ENCODE results near the gene CCDC152.

Gene CCDC152, protein sequence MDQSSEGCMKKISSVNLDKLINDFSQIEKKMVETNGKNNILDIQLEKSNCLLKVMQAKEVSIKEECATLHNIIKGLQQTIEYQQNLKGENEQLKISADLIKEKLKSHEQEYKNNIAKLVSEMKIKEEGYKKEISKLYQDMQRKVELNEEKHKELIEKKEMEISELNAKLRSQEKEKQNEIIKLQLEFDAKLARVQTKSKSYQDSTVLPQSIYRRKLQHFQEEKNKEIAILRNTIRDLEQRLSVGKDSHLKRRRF

DNA sequence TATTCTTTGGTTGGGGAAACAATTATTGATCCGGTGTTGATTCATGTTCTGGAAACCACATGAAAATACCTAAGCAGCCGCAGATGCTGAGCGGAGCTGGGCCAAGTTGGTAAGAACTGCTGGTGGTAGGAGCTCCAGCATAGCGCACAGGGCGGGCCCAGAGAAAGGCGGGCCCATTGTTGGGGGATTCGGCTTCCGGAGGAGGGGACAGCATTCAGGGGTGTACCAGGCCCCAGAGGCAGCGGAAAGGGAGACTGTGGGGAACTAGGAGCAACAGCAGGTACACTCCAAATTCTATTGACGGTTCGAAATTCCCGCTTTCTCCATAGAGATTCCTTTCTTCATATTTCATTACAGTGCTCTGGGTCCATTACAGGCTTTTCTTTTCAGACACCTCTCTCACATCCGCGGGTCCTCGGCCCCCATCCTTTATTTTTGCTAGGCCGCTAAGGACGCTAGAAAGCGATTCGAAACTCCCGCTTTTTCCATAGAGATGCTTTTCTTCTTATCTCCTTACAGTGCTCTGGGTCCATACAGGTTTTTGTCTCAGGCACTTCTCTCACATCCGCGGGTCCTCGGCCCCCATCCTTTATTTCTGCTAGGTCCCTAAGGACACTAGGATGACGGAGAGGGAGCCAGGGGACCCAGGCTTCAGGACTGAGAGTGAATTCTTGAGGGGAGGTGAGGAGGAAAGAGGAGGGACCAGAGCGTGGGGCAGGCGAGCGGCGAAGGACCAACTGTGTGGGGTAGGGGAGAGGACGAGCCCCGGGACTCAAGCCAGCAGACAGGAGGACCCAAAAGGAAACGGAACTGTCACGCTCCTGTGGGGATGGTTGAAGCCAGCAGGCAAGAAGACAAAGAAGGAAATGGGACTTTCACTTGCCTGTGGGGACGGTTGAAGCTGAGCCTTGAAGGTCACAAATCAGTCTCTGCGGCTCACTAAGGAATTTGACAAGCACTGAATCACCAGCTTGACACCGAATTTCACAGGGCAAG lies at the start of gene CCDC152:
Gene CCDC152, plus strand, starts transcription at position 213 of the 996 bp plus-strand sequence. CDS start 2,304 bp downstream, outside the sequence.
- no peak for TF ChIP-seq TCF12 (IDR thresholded peaks at IDR 0.05; ENCODE audit: low read depth)
- TF ChIP-seq TEAD4 (IDR thresholded peaks at IDR 0.05): no peak
- TF ChIP-seq, protein P1, sequence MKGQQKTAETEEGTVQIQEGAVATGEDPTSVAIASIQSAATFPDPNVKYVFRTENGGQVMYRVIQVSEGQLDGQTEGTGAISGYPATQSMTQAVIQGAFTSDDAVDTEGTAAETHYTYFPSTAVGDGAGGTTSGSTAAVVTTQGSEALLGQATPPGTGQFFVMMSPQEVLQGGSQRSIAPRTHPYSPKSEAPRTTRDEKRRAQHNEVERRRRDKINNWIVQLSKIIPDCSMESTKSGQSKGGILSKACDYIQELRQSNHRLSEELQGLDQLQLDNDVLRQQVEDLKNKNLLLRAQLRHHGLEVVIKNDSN (IDR thresholded peaks at IDR 0.05): no peak
- no peak for TF ChIP-seq ZBTB7A (IDR thresholded peaks at IDR 0.05; ENCODE audit: low read depth)
- no peak for TF ChIP-seq CREB1 (IDR thresholded peaks at IDR 0.05; ENCODE audit: low read depth)
- TF ChIP-seq, protein P2, sequence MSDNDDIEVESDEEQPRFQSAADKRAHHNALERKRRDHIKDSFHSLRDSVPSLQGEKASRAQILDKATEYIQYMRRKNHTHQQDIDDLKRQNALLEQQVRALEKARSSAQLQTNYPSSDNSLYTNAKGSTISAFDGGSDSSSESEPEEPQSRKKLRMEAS (IDR thresholded peaks at IDR 0.05): no peak
- TF ChIP-seq RAD21 (IDR thresholded peaks at IDR 0.05; ENCODE audit: low read depth): no peak
- TF ChIP-seq EP300 (IDR thresholded peaks at IDR 0.05; ENCODE audit: borderline replicate concordance): no peak

DNA sequence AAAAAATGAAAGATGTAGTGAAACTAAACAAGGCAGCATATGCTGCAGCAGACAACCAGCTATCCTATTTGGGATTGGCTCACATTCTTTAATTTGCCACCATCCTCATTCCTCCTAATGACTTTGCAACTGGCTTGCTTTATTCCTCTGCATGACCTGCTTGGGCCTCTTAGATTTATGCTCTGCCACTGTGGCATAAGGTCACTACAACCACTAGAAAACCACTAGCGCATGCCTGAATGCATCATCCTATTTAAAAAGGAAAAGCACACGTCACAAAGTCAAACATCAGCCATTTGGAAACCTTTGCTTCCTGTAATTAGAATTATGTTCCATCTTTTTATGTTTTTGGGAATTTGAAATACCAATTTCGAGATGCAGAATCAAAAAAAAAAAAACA lies 40.8 kb upstream of the CCDC152 start:
- TF ChIP-seq, protein P3, sequence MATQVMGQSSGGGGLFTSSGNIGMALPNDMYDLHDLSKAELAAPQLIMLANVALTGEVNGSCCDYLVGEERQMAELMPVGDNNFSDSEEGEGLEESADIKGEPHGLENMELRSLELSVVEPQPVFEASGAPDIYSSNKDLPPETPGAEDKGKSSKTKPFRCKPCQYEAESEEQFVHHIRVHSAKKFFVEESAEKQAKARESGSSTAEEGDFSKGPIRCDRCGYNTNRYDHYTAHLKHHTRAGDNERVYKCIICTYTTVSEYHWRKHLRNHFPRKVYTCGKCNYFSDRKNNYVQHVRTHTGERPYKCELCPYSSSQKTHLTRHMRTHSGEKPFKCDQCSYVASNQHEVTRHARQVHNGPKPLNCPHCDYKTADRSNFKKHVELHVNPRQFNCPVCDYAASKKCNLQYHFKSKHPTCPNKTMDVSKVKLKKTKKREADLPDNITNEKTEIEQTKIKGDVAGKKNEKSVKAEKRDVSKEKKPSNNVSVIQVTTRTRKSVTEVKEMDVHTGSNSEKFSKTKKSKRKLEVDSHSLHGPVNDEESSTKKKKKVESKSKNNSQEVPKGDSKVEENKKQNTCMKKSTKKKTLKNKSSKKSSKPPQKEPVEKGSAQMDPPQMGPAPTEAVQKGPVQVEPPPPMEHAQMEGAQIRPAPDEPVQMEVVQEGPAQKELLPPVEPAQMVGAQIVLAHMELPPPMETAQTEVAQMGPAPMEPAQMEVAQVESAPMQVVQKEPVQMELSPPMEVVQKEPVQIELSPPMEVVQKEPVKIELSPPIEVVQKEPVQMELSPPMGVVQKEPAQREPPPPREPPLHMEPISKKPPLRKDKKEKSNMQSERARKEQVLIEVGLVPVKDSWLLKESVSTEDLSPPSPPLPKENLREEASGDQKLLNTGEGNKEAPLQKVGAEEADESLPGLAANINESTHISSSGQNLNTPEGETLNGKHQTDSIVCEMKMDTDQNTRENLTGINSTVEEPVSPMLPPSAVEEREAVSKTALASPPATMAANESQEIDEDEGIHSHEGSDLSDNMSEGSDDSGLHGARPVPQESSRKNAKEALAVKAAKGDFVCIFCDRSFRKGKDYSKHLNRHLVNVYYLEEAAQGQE (IDR thresholded peaks at IDR 0.05; ENCODE audit: low read depth): no peak
- TF ChIP-seq RAD21 (IDR thresholded peaks at IDR 0.05; ENCODE audit: low read depth): no peak
- TF ChIP-seq CEBPB (IDR thresholded peaks at IDR 0.05): no peak
- no peak for TF ChIP-seq FOXM1 (IDR thresholded peaks at IDR 0.05; ENCODE audit: borderline replicate concordance, low read depth)
- no peak for TF ChIP-seq CREB1 (IDR thresholded peaks at IDR 0.05; ENCODE audit: low read depth)
- no peak for TF ChIP-seq NFIC (IDR thresholded peaks at IDR 0.05)
- TF ChIP-seq EP300 (IDR thresholded peaks at IDR 0.05; ENCODE audit: borderline replicate concordance): no peak
- no peak for TF ChIP-seq ZBTB7A (IDR thresholded peaks at IDR 0.05; ENCODE audit: low read depth)

DNA sequence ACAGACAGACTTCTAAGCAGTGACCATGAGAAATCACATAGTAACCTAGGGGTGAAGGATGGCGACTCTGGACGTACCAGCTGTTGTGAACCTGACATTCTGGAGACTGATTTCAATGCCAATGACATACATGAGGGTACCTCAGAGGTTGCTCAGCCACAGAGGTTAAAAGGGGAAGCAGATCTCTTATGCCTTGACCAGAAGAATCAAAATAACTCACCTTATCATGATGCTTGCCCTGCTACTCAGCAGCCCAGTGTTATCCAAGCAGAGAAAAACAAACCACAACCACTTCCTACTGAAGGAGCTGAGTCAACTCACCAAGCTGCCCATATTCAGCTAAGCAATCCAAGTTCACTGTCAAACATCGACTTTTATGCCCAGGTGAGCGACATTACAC lies 38.0 kb upstream of the CCDC152 start:
- no peak for TF ChIP-seq YY1 (IDR thresholded peaks at IDR 0.05; ENCODE audit: low read depth)
- TF ChIP-seq EP300 (IDR thresholded peaks at IDR 0.05; ENCODE audit: borderline replicate concordance): no peak
- TF ChIP-seq TCF12 (IDR thresholded peaks at IDR 0.05; ENCODE audit: low read depth): no peak
- TF ChIP-seq EGR1 (IDR thresholded peaks at IDR 0.05): no peak
- TF ChIP-seq, protein P3 (IDR thresholded peaks at IDR 0.05; ENCODE audit: low read depth): no peak
- TF ChIP-seq FOXM1 (IDR thresholded peaks at IDR 0.05; ENCODE audit: borderline replicate concordance, low read depth): no peak
- TF ChIP-seq, protein P2 (IDR thresholded peaks at IDR 0.05): no peak
- no peak for TF ChIP-seq ZBTB7A (IDR thresholded peaks at IDR 0.05; ENCODE audit: low read depth)
- no peak for TF ChIP-seq RAD21 (IDR thresholded peaks at IDR 0.05; ENCODE audit: low read depth)
- no peak for TF ChIP-seq NFIC (IDR thresholded peaks at IDR 0.05)
- TF ChIP-seq TAF1 (IDR thresholded peaks at IDR 0.05; ENCODE audit: low read depth): no peak
- TF ChIP-seq TEAD4 (IDR thresholded peaks at IDR 0.05): no peak
- TF ChIP-seq, protein P1 (IDR thresholded peaks at IDR 0.05): no peak
- TF ChIP-seq CREB1 (IDR thresholded peaks at IDR 0.05; ENCODE audit: low read depth): no peak
- no peak for TF ChIP-seq CEBPB (IDR thresholded peaks at IDR 0.05)

DNA sequence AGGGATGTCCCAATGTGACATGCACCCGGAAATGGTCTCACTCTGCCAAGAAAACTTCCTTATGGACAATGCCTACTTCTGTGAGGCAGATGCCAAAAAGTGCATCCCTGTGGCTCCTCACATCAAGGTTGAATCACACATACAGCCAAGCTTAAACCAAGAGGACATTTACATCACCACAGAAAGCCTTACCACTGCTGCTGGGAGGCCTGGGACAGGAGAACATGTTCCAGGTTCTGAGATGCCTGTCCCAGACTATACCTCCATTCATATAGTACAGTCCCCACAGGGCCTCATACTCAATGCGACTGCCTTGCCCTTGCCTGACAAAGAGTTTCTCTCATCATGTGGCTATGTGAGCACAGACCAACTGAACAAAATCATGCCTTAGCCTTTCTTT lies 37.6 kb upstream of the CCDC152 start:
- no peak for TF ChIP-seq YY1 (IDR thresholded peaks at IDR 0.05; ENCODE audit: low read depth)
- TF ChIP-seq TCF12 (IDR thresholded peaks at IDR 0.05; ENCODE audit: low read depth): no peak
- no peak for TF ChIP-seq CEBPB (IDR thresholded peaks at IDR 0.05)
- TF ChIP-seq, protein P2 (IDR thresholded peaks at IDR 0.05): no peak
- no peak for TF ChIP-seq FOXM1 (IDR thresholded peaks at IDR 0.05; ENCODE audit: borderline replicate concordance, low read depth)
- TF ChIP-seq EP300 (IDR thresholded peaks at IDR 0.05; ENCODE audit: borderline replicate concordance): no peak
- no peak for TF ChIP-seq TEAD4 (IDR thresholded peaks at IDR 0.05)
- TF ChIP-seq, protein P1 (IDR thresholded peaks at IDR 0.05): no peak

All from Ishikawa (cell line).